Testis (tissue), 2 donors: ENCODE measurements around the gene TMCO1.

Experiments used
- POLR2A ChIP-seq: fragments of 450-650 bp; IDR thresholded peaks from one replicate; pipeline ENCODE4 v1.6.1; 2017; ENCODE audit warnings: antibody characterized with exemption, mild to moderate bottlenecking, moderate library complexity
- TF ChIP-seq, protein P1 (sequence below), 3 experiments: fragments of 450-650 bp in 2 of 3; fragments of 200-600 bp in 1 of 3; sonication (generic) in 1 of 3; IDR thresholded peaks; one replicate each; pipeline ENCODE4 v1.5.1; 2016 to 2019; ENCODE audit warnings: antibody characterized with exemption in 3 of 3, mild to moderate bottlenecking in 2 of 3, moderate library complexity in 1 of 3

DNA sequence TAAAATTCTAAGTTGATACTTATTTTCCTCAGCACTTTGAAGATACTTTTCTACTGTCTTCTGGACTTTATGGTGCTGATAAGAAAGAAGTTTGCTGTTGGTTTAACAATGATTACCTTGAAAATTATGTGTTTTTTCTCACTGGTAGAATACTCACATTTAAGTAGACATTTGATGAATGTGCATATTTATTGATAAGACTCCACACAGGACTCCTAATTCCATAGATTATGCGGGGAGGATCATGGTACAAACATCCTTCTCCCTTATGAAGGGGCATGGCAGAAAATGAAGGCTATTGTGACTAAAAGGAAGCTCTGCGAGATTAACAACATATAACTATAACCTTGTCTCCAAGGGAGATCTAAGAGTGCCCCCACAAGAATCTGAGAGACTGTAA, 41.8 kb downstream of the TMCO1 start:
- TF ChIP-seq, protein P1, sequence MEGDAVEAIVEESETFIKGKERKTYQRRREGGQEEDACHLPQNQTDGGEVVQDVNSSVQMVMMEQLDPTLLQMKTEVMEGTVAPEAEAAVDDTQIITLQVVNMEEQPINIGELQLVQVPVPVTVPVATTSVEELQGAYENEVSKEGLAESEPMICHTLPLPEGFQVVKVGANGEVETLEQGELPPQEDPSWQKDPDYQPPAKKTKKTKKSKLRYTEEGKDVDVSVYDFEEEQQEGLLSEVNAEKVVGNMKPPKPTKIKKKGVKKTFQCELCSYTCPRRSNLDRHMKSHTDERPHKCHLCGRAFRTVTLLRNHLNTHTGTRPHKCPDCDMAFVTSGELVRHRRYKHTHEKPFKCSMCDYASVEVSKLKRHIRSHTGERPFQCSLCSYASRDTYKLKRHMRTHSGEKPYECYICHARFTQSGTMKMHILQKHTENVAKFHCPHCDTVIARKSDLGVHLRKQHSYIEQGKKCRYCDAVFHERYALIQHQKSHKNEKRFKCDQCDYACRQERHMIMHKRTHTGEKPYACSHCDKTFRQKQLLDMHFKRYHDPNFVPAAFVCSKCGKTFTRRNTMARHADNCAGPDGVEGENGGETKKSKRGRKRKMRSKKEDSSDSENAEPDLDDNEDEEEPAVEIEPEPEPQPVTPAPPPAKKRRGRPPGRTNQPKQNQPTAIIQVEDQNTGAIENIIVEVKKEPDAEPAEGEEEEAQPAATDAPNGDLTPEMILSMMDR (IDR thresholded peaks at IDR 0.05): no peak
- TF ChIP-seq POLR2A: no peak
